Epithelial cell of esophagus (primary cell): ENCODE measurements around the gene FLAD1.

Experiments used
- DNase-seq: peaks from one replicate; pipeline ENCODE4 v3.0.0; 2010; ENCODE audit warnings: low read depth
- H3K4me3 ChIP-seq: 2 replicates; pipeline ENCODE4 v1.5.1; 2011; ENCODE audit warnings: mild to moderate bottlenecking, low read length, control low read depth
- TF ChIP-seq, protein P1 (sequence below): IDR thresholded peaks from 2 replicates; pipeline ENCODE4 v1.5.1; 2011; ENCODE audit warnings: low read depth, mild to moderate bottlenecking, low read length, control low read depth, inconsistent platforms; ENCODE audit not compliant: insufficient read depth; ENCODE audit errors: missing control alignments

Gene FLAD1

DNA sequence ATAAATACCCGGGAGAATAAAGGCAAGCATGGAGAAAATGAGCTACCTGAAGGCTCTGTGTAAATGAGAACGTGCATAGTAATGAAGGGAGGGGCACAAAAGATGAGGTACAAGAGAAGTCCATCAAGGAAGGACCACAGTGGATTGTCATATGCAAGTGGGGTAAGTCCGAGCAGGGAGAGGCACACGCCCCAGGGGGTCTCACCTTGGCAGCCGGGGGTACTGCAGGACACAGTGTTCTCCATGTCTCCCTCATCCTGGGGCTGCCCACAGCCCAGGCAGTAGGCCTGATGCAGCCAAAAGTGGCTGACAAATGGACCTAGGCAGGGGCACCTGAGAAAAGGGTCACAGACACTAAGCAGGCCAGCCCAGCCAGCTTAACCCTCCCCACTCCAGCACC, 40.5 kb downstream of the FLAD1 start:
- TF ChIP-seq, protein P1, sequence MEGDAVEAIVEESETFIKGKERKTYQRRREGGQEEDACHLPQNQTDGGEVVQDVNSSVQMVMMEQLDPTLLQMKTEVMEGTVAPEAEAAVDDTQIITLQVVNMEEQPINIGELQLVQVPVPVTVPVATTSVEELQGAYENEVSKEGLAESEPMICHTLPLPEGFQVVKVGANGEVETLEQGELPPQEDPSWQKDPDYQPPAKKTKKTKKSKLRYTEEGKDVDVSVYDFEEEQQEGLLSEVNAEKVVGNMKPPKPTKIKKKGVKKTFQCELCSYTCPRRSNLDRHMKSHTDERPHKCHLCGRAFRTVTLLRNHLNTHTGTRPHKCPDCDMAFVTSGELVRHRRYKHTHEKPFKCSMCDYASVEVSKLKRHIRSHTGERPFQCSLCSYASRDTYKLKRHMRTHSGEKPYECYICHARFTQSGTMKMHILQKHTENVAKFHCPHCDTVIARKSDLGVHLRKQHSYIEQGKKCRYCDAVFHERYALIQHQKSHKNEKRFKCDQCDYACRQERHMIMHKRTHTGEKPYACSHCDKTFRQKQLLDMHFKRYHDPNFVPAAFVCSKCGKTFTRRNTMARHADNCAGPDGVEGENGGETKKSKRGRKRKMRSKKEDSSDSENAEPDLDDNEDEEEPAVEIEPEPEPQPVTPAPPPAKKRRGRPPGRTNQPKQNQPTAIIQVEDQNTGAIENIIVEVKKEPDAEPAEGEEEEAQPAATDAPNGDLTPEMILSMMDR: no peak
- DNase-seq: no peak

DNA sequence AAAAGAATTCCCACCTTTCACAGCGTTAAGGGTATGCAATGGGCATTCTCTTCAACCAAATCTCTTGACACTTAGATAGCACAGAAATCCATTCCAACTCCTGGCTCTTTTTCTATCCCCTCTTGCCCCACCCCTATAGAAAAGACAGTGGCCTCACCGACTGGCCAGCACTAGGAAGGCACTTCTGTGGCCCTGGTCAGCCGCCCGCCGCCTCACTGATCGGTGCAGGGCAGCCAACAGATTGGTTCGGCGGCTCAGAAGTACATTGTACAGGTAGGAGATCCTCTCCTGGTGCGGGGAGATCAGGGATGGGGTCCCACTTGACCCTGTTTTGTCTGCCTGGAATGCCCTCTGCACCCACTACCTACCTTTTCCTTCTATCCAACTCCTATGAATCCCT, 41.2 kb downstream of the FLAD1 start:
- no peak for DNase-seq
- TF ChIP-seq, protein P1: no peak

More for the DNA sequence above, 40.5 kb downstream of the FLAD1 start:
- H3K4me3 ChIP-seq: no peak overlapping the region

DNA sequence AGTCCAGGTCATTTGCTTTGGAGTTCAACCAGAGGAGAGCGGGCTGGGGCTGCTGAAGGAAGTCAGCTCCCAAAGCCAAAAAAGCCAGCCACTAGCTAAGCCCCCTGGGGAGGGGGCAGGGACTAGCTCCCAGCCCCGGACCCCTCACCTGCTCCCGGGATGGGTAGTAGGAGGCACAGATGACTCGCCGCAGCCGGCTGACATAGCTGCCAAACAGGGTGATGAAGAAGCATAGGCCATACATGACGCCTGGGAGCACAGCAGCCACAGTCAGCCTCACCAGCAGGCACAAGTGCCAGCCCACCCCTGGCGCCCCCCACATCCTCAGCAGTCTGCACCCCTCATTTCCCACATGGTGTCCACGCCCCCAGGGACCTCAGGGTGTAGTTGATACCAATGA, 43.0 kb downstream of the FLAD1 start:
- no peak overlapping the region for H3K4me3 ChIP-seq
- DNase-seq: peak; percentile 46
- TF ChIP-seq, protein P1: no peak

More for the DNA sequence above, 41.2 kb downstream of the FLAD1 start:
- H3K4me3 ChIP-seq: no peak overlapping the region

DNA sequence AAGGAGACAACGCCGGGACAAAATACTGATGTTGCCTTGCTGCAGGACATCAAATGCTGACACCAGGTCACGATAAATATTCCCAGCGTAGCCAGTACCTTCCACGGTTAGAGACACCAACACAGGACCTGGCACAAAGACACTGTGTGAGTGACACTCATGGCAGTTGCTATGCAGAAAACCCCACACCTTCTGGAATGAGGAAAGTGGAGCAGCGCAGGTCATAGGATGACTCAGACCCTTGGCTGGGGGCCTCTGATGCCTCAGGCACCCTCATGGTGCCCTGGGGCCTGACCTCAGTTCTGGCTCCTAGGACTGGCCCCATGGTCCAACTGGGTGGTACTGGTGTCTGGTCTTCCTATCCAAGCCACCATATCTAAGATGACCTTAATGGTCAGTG, 43.4 kb downstream of the FLAD1 start:
- TF ChIP-seq, protein P1: no peak
- DNase-seq: peak; percentile 58
- H3K4me3 ChIP-seq: no peak overlapping the region

DNA sequence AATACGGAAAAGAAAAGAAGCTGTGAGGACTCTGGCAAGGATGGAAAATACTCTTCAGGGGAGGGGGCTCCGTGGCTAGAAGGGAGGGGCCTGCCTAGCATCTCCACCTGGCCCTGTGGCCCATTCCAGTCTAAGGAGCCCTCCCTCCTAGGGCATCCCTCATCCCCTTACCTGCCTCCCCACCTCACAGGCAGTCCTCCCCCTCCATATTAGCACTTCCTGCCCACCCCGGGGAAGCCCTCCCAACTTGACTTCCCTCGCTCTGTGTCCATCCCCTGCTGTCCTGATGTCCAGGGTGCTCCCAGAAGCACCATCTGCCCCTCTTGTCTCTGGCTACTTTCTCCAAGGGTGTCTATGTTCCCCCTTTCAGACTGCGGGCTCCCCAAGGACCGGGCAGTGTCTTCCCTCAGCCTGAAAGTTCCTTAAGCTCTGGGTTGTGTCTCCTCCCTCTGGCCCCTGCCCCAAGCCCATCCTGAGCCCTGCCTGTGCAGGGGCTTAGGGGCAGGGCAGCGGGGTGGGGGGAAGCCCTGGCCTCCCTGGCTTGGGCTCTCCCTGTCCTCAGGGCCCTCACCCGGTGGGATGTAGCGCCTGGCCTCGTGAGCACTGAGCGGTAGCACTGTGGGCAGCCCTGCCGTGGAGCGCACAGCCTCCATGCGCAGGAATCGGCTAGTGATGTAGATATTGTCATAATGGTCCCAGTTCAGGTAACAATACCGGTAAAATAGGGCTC, 46.5 kb downstream of the FLAD1 start:
- no peak for DNase-seq
- no peak overlapping the region for H3K4me3 ChIP-seq
- TF ChIP-seq, protein P1: no peak

DNA sequence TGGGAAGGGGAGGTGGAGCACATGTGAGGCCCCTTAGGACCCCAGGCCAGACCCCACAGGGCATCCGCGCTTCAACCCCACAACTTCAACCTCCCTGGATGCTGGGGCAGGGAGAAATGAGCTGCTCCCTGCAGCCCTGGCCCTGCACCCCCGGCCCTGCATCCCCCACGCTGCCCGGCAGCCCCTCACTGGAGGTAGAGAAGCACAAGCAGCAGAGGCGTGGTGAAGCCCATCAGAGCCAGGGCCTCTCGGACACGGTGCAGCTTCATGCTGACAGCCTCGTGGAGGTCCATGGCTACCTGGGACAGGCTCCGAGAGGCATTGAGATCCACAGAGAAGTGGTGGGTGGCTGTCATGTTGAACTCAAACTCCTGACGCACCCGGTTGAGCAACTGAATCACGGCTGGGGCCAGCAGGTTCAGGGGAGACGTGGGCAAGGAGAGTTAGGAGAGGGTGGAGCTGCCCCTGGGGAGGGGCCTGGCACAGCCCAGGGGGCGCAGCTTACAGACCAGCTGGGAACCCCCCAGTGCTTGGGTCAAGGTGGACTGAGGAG, 47.2 kb downstream of the FLAD1 start:
- H3K4me3 ChIP-seq: no peak overlapping the region
- DNase-seq: no peak
- TF ChIP-seq, protein P1: no peak

DNA sequence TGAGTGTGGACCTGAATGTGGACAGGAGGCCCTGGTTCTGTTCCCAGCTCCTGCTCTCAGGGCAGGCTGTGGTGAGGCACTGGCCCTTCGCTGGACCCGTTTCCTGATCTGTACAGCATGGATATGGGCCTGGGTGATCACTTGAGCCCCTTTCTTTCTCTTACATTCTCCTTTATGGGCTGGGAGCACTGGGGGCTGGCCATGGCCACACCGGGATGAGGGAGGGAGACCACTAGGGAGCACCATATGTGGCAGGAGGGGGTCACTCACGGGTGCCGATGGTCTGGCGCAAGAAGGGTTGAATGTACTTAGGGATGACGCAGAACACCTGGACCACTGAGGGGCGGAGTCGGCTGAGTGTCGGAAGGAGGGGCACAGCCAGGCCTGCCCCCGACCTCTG, 47.8 kb downstream of the FLAD1 start:
- DNase-seq: no peak
- TF ChIP-seq, protein P1: no peak
- H3K4me3 ChIP-seq: no peak overlapping the region
